GM21717 (cell line): ENCODE data around the gene SORCS2.

Experiments
- ATAC-seq: cut with Tn5 transposase; IDR thresholded peaks from one replicate; pipeline ENCODE4 v1.9.1; 2021; ENCODE audit warnings: mild to moderate bottlenecking, moderate library complexity; ENCODE audit not compliant: unreplicated experiment

SORCS2 gene

GRCh38 chr4:7652006-7652405 is 459.7 kb downstream of the SORCS2 start:
- no peak for ATAC-seq

- no peak for ATAC-seq
Observed at GRCh38 chr4:7652451-7652881, 460.1 kb downstream of the SORCS2 start.

DNA sequence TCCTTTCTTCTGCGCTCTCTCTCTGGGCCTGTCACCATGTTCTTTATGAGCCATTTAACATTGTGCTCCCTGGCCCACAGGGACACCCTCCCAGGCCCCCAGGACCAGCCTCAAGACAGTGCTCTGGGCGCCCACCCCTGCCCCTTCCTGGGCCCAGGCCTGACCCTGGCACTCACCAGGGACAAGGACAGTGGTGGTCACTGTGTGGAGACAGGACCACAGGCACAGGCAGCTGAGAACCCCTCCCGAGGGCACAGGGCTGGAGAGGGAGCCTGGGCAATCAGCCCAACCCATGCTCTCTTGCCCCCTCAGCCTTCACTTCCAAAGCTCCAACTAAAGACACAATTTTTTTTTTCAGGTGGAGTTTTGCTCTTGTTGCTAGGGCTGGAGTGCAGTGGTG is 460.6 kb downstream of the SORCS2 start:
- no peak for ATAC-seq

- no peak for ATAC-seq
Observed at GRCh38 chr4:7653510-7654369, 461.4 kb downstream of the SORCS2 start.

GRCh38 chr4:7654550-7655445 is 462.5 kb downstream of the SORCS2 start:
- no peak for ATAC-seq

GRCh38 chr4:7655511-7656243 is 463.3 kb downstream of the SORCS2 start:
- ATAC-seq: no peak

GRCh38 chr4:7656244-7656800 is 464.0 kb downstream of the SORCS2 start:
- ATAC-seq: no peak

DNA sequence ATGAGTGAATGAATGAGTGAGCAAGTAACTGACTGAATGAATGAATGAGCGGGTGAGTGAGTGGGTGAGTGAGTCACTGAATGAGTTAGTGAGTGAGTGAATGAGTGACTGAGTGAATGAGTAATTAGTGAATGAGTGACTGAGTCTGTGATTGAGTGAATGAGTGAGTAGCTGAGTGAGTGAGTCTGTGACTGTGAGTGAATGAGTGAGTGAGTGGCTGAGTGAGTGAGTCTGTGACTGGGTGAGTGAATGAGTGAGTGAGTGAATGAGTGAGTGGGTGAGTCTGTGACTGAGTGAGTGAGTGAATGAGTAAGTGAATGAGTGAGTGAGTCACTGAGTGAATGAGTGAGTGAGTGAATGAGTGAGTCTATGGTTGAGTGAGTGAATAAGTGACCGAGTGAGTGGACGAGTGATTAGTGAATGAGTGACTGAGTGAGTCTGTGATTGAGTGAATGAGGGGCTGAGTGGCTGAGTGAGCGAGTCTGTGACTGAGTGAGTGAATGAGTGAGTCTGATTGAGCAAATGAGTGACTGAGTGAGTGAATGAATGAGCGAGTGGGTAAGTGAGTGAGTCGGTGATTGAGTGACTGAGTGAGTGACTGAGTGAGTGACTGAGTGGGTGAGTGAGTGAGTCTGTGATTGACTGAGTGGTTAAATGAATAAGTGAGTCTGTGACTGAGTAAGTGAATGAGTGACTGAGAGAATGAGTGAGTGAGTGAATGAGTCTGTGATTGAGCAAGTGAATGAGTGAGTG is 465.4 kb downstream of the SORCS2 start:
- no peak for ATAC-seq

GRCh38 chr4:7658341-7659204 is 466.2 kb downstream of the SORCS2 start:
- ATAC-seq: no peak

DNA sequence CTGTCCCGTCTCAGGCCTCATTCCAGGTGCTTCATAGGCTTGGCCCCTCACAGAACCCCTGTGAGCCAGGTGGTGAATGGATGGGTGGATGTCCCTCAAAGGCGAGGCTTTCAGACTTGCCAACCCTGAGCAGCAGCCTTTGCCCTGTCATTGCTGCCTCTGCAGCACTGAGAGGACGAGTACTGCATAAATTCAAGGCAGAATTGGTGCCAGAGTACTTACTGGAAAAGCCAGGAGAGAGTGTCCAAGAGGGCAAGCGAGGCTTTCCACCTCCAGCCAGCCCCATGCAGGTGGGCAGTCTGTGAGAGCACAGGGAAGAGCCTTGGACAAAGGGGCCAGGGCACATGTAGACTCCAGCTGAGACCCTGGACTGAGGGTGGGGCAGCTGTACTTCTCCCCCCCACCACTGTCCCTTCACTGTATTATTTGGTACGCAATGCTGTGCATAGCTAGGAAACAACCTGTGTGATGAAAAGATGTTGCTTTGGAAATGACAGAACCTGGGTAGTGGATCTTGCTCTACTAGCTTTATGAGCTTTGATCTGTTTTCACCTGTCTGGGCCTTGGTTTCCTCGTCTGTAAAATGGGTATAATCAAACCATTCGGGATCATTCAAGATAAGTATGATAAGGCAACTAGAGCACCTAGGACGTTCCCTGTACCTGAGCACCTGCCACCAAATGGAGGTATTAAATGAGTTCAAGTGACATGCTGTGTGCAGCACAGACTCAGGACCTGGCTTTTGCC is 467.3 kb downstream of the SORCS2 start:
- ATAC-seq: no peak

DNA sequence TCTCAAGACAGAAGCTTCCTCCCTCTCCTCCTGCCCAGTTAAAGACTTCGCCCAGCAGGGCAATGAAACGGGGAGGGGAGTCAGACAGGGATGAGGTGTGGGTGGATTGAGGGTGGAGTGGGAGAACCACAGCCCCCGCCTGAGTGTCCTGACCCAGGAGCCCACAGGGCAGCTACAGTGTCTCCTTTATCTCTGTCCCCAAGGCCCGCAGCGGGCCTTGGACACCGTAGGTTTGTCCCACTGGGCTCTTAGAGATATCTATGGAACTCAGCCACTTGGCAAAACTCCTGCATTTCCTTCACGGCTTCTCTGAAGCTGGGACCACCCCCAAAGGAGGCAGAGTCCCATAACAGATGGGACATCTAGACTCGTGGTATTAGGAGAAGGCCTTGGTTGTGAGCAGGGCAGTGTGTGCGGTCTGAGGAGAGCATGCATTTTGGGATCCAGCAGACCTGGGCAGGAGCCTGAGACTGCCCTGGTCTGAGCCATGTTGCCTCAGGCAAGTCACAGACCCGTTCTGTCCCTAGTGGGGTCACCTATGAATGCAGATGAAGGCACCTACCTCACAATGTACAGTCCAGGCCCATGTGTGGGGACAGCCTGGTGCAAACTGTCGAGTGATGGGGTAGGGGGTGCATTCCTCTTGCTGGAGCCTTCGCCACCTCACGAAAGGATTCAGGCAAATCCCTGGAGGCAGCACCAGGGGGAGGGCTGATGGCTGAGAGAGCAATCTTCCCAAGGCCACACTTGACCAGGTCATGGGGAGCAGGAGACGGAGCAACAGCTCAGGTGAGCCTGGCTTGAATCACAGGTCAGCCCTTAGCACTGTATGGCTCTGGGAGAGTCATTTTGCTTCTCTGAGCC is 468.1 kb downstream of the SORCS2 start:
- ATAC-seq: no peak

- no peak for ATAC-seq
Observed at GRCh38 chr4:7661066-7661748, 468.9 kb downstream of the SORCS2 start.

- ATAC-seq: no peak
Observed at GRCh38 chr4:7661846-7662506, 469.6 kb downstream of the SORCS2 start.

- no peak for ATAC-seq
Observed at GRCh38 chr4:7662507-7662846, 470.1 kb downstream of the SORCS2 start.

GRCh38 chr4:7663075-7663541 is 470.8 kb downstream of the SORCS2 start:
- no peak for ATAC-seq

DNA sequence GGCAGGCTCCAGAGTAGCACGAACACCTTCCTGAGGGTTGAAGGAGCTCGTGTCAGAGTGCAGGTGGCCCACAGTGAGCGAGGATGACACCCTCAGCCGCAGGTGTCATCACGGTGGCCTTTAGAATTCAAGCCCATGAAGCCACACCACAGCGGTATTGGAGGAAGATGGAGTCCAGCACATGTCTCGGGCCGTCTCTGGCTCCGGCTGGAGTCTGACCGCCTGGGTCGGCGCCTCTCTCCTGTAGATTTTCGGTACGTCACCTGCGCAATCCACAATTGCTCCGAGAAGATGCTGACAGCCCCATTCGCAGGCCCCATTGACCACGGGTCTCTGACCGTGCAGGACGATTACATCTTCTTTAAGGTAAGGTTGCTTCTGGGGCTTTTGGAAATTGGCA is 471.8 kb downstream of the SORCS2 start:
- ATAC-seq: no peak
